HUES48 (cell line): Measurements from ENCODE around the gene EXD3.

Source experiments
- H3K27ac ChIP-seq: one replicate; pipeline ENCODE4 v1.7.0; 2013; ENCODE audit warnings: low read depth, low read length, inconsistent platforms
- H3K27me3 ChIP-seq: 2 replicates; pipeline ENCODE4 v1.6.1; 2013; ENCODE audit warnings: mild to moderate bottlenecking, low read length; ENCODE audit not compliant: control insufficient read depth, insufficient read depth
- H3K36me3 ChIP-seq: 2 replicates; pipeline ENCODE4 v1.6.1; 2013; ENCODE audit warnings: low read length; ENCODE audit not compliant: control insufficient read depth, insufficient read depth
- H3K4me1 ChIP-seq: 2 replicates; pipeline ENCODE4 v1.6.1; 2013; ENCODE audit warnings: mild to moderate bottlenecking, low read length; ENCODE audit not compliant: control insufficient read depth, insufficient read depth
- H3K4me3 ChIP-seq: 2 replicates; pipeline ENCODE4 v1.5.1; 2013; ENCODE audit warnings: mild to moderate bottlenecking, low read depth, low read length
- H3K9ac ChIP-seq: 2 replicates; pipeline ENCODE4 v1.6.1; 2013; ENCODE audit warnings: mild to moderate bottlenecking, low read depth, low read length, moderate library complexity
- H3K9me3 ChIP-seq: 2 replicates; pipeline ENCODE4 v1.6.1; 2013; ENCODE audit warnings: low read length; ENCODE audit not compliant: control insufficient read depth, insufficient read depth

Gene EXD3

GRCh38 chr9:137434498-137435380 lies 11.8 kb upstream of the EXD3 start:
- Histone ChIP-seq H3K4me1 (no peaks in the 10 kb centered on the region), H3K36me3 (no peaks in the 10 kb centered on the region), H3K4me3 (no peak overlapping the region), H3K27me3 (no peaks in the 10 kb centered on the region), H3K9ac (no peak overlapping the region), H3K27ac (no peak overlapping the region), H3K9me3 (no peaks in the 10 kb centered on the region)

GRCh38 chr9:137433916-137434431 lies 11.0 kb upstream of the EXD3 start:
- H3K9ac ChIP-seq, result no peak overlapping the region
- H3K27me3 ChIP-seq, result no peaks in the 10 kb centered on the region
- H3K36me3 ChIP-seq, result no peaks in the 10 kb centered on the region
- no peaks in the 10 kb centered on the region for H3K4me1 ChIP-seq
- H3K27ac ChIP-seq, result no peak overlapping the region
- H3K4me3 ChIP-seq, result no peak overlapping the region
- H3K9me3 ChIP-seq, result no peaks in the 10 kb centered on the region

GRCh38 chr9:137433349-137433915 lies 10.5 kb upstream of the EXD3 start:
- no peak overlapping the region for H3K9ac ChIP-seq
- H3K9me3 ChIP-seq, result no peaks in the 10 kb centered on the region
- no peak overlapping the region for H3K27ac ChIP-seq
- H3K4me3 ChIP-seq, result no peak overlapping the region
- no peaks in the 10 kb centered on the region for H3K36me3 ChIP-seq
- H3K4me1 ChIP-seq, result no peaks in the 10 kb centered on the region
- no peaks in the 10 kb centered on the region for H3K27me3 ChIP-seq

- Histone ChIP-seq H3K4me1 (no peaks in the 10 kb centered on the region), H3K9me3 (no peaks in the 10 kb centered on the region), H3K9ac (no peak overlapping the region), H3K27me3 (no peaks in the 10 kb centered on the region), H3K36me3 (no peaks in the 10 kb centered on the region), H3K4me3 (no peak overlapping the region), H3K27ac (no peak overlapping the region)
Measured at GRCh38 chr9:137432687-137433348, 9.9 kb upstream of the EXD3 start.

- no peaks in the 10 kb centered on the region for H3K36me3 ChIP-seq
- no peaks in the 10 kb centered on the region for H3K4me1 ChIP-seq
- no peak overlapping the region for H3K27ac ChIP-seq
Measured at GRCh38 chr9:137431416-137431931, 8.5 kb upstream of the EXD3 start.

GRCh38 chr9:137430723-137431415 lies 7.9 kb upstream of the EXD3 start:
- no peaks in the 10 kb centered on the region for H3K27me3 ChIP-seq

More at GRCh38 chr9:137431416-137431931, 8.5 kb upstream of the EXD3 start:
- no peak overlapping the region for H3K9ac ChIP-seq
- H3K4me3 ChIP-seq, result no peak overlapping the region
- H3K27me3 ChIP-seq, result no peaks in the 10 kb centered on the region
- no peaks in the 10 kb centered on the region for H3K9me3 ChIP-seq

GRCh38 chr9:137429974-137430722 lies 7.2 kb upstream of the EXD3 start:
- no peaks in the 10 kb centered on the region for H3K36me3 ChIP-seq
- no peaks in the 10 kb centered on the region for H3K27me3 ChIP-seq
- H3K4me1 ChIP-seq, result no peaks in the 10 kb centered on the region
- no peak overlapping the region for H3K9ac ChIP-seq
- H3K27ac ChIP-seq, result no peak overlapping the region
- no peaks in the 10 kb centered on the region for H3K9me3 ChIP-seq
- H3K4me3 ChIP-seq, result no peak overlapping the region

More at GRCh38 chr9:137430723-137431415, 7.9 kb upstream of the EXD3 start:
- Histone ChIP-seq H3K36me3 (no peaks in the 10 kb centered on the region), H3K9me3 (no peaks in the 10 kb centered on the region), H3K27ac (no peak overlapping the region), H3K9ac (no peak overlapping the region), H3K4me3 (no peak overlapping the region), H3K4me1 (no peaks in the 10 kb centered on the region)

GRCh38 chr9:137429546-137429890 lies 6.6 kb upstream of the EXD3 start:
- no peak overlapping the region for H3K27ac ChIP-seq
- H3K9me3 ChIP-seq, result no peaks in the 10 kb centered on the region
- no peak overlapping the region for H3K9ac ChIP-seq
- H3K27me3 ChIP-seq, result 0 out of 2 replicates have a peak, but pooled peaks cover 2% of the 10 kb centered on the region
- H3K4me1 ChIP-seq, result no peaks in the 10 kb centered on the region
- no peaks in the 10 kb centered on the region for H3K36me3 ChIP-seq
- H3K4me3 ChIP-seq, result no peak overlapping the region

- H3K27me3 ChIP-seq, result peaks cover 7% of the 10 kb centered on the region; the same call in 1 of the 2 replicates
- no peak overlapping the region for H3K9ac ChIP-seq
- H3K4me3 ChIP-seq, result no peak overlapping the region
- H3K4me1 ChIP-seq, result no peaks in the 10 kb centered on the region
- no peaks in the 10 kb centered on the region for H3K9me3 ChIP-seq
- H3K27ac ChIP-seq, result no peak overlapping the region
- no peaks in the 10 kb centered on the region for H3K36me3 ChIP-seq
Measured at GRCh38 chr9:137428841-137429545, 6.0 kb upstream of the EXD3 start.

GRCh38 chr9:137428311-137428630 lies 5.3 kb upstream of the EXD3 start:
- H3K4me1 ChIP-seq, result no peaks in the 10 kb centered on the region

More at GRCh38 chr9:137428311-137428630, 5.3 kb upstream of the EXD3 start:
- Histone ChIP-seq H3K9me3 (no peaks in the 10 kb centered on the region), H3K4me3 (no peak overlapping the region), H3K27ac (no peak overlapping the region), H3K36me3 (no peaks in the 10 kb centered on the region), H3K9ac (no peak overlapping the region), H3K27me3 (peaks cover 15% of the 10 kb centered on the region; the same call in 1 of the 2 replicates)
